22Rv1 (cell line): ENCODE data around the gene TBC1D3B.

Experiments
- H3K27ac ChIP-seq: fragments of 450-650 bp; 2 replicates; pipeline ENCODE4 v1.5.1; 2017
- ZFX ChIP-seq: fragments of 450-650 bp; IDR thresholded peaks from 2 replicates; pipeline ENCODE4 v1.6.1; 2017; ENCODE audit warnings: antibody characterized with exemption, borderline replicate concordance
- TF ChIP-seq, protein P1 (sequence below): fragments of 450-650 bp; IDR thresholded peaks from 2 replicates; pipeline ENCODE4 v1.5.1; 2017; ENCODE audit warnings: mild to moderate bottlenecking

TBC1D3B gene

DNA sequence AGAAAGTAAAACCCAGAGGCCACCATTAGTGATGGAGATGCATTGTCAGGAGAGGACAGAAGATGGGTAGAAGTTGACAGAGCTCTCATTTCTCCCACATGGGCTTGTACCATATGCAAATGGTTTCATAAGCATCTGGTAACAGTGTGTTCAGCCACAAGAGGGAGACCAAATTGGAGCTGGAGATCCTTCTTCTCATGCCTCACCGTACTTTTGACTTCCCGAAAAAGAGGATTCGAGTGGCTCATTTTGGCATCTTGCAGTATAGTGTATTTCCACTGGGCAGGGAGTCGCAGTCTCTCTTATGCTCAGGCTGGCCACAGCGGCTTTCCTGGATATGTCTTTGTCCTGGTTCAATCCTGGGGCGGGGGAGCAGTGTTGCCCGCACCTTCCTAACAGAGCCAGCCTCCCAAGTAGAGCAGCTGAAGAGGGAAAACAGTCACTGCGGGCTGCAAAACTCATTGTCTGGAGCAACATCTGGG is 23.8 kb downstream of the TBC1D3B start:
- no peak overlapping the region for H3K27ac ChIP-seq
- TF ChIP-seq, protein P1, sequence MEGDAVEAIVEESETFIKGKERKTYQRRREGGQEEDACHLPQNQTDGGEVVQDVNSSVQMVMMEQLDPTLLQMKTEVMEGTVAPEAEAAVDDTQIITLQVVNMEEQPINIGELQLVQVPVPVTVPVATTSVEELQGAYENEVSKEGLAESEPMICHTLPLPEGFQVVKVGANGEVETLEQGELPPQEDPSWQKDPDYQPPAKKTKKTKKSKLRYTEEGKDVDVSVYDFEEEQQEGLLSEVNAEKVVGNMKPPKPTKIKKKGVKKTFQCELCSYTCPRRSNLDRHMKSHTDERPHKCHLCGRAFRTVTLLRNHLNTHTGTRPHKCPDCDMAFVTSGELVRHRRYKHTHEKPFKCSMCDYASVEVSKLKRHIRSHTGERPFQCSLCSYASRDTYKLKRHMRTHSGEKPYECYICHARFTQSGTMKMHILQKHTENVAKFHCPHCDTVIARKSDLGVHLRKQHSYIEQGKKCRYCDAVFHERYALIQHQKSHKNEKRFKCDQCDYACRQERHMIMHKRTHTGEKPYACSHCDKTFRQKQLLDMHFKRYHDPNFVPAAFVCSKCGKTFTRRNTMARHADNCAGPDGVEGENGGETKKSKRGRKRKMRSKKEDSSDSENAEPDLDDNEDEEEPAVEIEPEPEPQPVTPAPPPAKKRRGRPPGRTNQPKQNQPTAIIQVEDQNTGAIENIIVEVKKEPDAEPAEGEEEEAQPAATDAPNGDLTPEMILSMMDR: no peak
- TF ChIP-seq ZFX: no peak

DNA sequence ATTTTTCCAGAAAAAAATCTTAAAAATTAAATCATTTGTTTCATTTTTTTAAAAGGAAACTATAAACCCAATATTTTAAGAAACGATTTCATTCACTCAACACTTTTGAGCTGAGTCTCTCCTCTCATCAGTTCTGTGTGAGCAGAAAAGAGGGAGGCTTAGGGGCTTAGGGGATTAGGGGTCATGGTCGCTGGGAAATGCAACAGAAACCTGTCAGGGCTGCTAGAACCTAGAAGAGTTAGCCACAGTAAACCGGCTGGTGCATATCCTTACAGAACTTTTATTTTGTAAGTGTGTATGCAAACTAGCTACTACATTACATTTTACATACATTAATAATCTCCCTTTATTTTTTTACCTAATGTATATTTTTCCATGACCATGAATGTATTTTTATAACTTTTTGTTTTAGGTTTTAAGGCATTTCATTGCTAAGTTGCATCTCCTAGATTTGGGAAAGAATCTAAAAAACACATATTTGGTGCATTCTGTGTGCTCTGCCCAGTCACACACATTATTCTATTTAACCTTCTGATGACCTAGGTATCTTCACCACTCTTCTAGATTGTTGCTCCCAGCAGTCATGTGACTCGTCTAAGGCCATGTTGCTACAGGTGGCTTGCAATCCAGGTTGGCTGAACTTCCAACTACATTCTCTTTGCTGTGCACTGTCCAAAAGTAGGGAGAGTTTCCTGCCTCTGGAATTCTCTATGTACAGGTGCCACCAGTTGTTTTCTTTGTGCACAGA is 24.4 kb downstream of the TBC1D3B start:
- TF ChIP-seq, protein P1: no peak
- no peak for TF ChIP-seq ZFX

DNA sequence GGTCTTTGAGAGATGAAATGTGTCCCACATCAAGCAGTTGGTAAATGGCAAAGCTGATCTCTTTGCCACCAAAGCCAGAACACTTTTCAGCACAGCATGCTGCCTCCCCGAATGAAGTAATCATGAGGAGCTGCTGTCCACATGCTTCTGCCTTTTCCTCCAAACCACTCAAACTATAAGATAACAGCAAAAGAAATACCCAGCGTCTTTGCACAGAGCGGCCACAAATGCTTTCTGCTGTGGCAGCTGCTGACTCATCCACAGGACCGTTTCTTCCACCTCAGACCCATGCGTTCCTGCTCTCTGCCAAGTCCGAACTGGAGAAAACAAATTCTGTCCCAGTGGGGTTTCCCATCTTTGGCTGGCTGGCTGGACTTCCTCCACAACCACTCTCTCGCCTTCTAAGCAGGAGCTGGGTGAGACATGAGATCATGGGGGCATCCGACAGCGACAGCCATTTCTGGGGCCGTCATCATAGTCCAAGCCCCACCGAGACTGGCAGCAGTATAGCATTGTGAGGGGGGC is 27.1 kb downstream of the TBC1D3B start:
- no peak for TF ChIP-seq ZFX
- TF ChIP-seq, protein P1: peak; percentile 68

More for the DNA sequence above, 24.4 kb downstream of the TBC1D3B start:
- no peak overlapping the region for H3K27ac ChIP-seq

DNA sequence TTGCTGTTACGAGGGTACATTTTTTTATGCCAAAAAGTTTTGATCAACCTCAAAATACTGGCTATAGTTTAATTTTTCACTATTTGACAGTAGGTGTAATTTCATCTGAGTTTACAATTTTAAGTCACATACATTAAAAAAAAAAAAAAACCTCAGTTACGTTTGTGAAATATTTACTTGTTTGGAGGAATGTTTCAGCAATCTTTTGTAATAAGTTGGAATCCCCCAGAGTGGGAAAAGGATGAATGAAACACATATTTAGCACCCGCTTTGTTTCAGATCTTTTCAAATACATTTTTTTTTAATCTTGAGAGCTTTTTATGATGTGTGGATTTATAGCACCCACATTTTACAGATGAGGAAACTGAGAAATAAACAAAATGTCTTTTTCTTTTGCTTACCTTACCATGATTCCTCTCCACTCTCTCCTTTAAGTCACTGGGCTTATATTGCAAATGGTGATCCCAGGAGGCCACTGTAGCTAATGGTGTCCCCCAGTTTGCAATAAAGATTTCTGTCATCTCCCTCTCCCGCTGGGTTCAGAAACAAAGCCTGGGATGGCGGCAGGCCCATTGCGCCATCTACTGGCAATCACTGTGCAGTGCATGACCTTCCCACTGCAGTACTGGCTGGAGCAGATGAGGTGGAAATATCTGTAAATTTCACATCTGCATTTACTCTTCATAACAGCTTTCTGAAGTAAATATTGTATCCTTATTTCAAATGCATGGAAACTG is 27.7 kb downstream of the TBC1D3B start:
- no peak overlapping the region for H3K27ac ChIP-seq
- TF ChIP-seq, protein P1: peak; percentile 99
- TF ChIP-seq ZFX: no peak

More for the DNA sequence above, 27.1 kb downstream of the TBC1D3B start:
- H3K27ac ChIP-seq: no peak overlapping the region

DNA sequence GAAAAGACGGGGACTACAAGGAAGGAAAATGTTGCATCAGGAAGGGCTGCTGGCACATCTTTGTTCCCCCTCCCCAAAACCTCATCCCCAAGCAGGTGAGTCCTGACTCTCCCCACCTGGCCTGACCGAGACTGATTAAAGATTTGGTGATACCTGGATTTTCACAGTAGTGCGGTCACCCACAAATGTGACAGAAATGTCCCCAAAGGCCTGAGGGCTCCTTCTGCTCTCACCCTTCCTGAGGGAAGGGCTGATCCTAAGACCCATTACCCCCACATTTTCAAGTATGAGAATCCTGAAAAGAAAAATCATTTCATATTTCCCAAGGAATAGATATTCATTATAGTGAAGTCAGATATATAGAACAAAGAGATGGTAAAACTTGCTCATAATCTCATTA is 28.8 kb downstream of the TBC1D3B start:
- TF ChIP-seq ZFX: no peak
- no peak overlapping the region for H3K27ac ChIP-seq

DNA sequence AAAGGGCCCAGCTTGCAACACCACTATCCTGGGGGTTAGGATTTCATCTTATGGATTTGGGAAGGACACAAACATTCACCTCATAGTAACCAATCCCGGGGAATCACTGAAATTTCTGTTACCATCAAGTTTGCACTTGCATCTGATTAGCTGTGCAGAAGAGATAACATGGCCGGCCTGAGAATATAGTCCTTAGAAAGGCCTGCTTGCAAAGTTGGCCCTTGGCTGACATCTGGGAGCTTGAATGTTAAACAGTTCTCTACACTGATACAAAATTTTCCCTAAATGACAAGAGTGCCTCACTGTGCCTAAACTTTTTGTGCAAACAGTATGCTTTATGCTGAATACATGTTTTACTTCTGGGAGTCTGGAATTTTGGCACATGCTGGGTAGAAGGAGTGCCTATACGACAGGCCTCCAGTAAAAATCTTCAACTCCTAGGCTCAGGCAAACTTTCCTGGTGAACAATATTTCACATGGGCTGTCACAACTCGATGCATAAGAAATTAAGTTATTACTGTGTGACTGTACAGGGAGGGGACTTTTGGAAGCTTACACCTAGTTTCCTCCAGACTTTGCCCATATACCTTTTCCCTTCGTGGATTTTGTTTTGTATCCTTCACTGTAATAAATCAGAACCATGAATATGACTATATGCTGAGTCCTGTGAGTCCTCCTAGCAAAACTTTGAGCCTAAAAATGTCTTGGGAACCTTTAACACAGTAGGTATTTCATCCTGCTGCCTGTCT is 31.3 kb downstream of the TBC1D3B start:
- no peak overlapping the region for H3K27ac ChIP-seq
- TF ChIP-seq, protein P1: no peak
- no peak for TF ChIP-seq ZFX

DNA sequence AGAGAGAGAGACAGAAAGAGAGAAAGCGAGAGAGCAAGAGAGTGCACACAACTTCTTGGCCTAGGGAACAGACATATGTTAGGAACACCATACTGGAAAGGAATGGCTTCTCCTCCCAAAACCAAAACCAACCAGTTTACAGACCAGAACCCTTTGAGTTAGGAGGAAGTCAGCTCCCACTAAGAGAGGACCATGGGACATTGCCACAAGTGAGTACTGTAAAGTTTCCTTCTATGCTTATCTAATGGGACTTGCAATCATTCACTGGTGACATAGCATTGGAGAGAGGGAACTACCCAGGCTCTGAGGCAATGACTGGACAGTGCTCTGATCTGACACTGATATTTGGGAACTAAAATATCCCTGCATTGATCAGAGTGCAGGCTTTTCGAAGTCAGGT is 32.4 kb downstream of the TBC1D3B start:
- no peak for TF ChIP-seq ZFX
- H3K27ac ChIP-seq: no peak overlapping the region
